Caco-2 (cell line): ENCODE data around the gene SRD5A1. TPM values are rescaled to one million over a fixed set of nuclear protein-coding genes. Genes with fewer than 3 reads are reported as not detected.
A peak's percentile ranks its signal among the peaks of the same experiment; 100 is the strongest.

ENCODE experiments used
- BruUV-seq: library from RNA; stranded (reverse); fragments of 400-500 nt; replicated peaks from 2 replicates; lab custom pipeline; 2021; lab: Mats Ljungman, UMichigan
- CTCF ChIA-PET: fragments of 300-600 bp; sonication (Branson Sonifier 250); formaldehyde crosslinking; loops from one replicate; lab custom pipeline; 2022; ENCODE audit warnings: antibody characterized with exemption; lab: Charles Lee
- POLR2A ChIA-PET: fragments of 300-600 bp; sonication (Branson Sonifier 250); formaldehyde crosslinking; loops from one replicate; lab custom pipeline; 2022; ENCODE audit warnings: antibody characterized with exemption; lab: Charles Lee
- DNase-seq, 2 experiments: peaks; one replicate each; pipeline versions ENCODE4 v3.0.0 to v3.0.0-alpha.2; 2020 to 2022
- H3K27me3 ChIP-seq: replicated peaks from 2 replicates; pipeline ENCODE4 v1.6.0; 2011; ENCODE audit warnings: low read length; ENCODE audit not compliant: control insufficient read depth, insufficient read depth
- H3K36me3 ChIP-seq: 2 replicates; pipeline ENCODE4 v1.5.1; 2011; ENCODE audit warnings: low read length; ENCODE audit not compliant: control insufficient read depth, insufficient read depth
- H3K4me1 ChIP-seq: fragments of 250-450 bp; sonication (Bioruptor Pico); 2 replicates; pipeline ENCODE4 v1.5.1; 2020; ENCODE audit warnings: mild to moderate bottlenecking
- H3K4me3 ChIP-seq: 2 replicates; pipeline ENCODE4 v1.5.1; 2011; ENCODE audit warnings: low read depth, mild to moderate bottlenecking, control low read depth, low read length
- H3K9me3 ChIP-seq: fragments of 250-450 bp; sonication (Bioruptor Pico); 2 replicates; pipeline ENCODE4 v1.5.1; 2020; ENCODE audit warnings: mild to moderate bottlenecking, moderate library complexity
- H3K27ac Mint-ChIP-seq: one replicate; pipeline ENCODE4 v1.8.0; 2022; ENCODE audit warnings: mixed read lengths; ENCODE audit not compliant: unreplicated experiment
- H3K27me3 Mint-ChIP-seq: one replicate; pipeline ENCODE4 v1.8.0; 2022; ENCODE audit warnings: mixed read lengths; ENCODE audit not compliant: insufficient read depth, unreplicated experiment
- H3K36me3 Mint-ChIP-seq: one replicate; pipeline ENCODE4 v1.8.0; 2022; ENCODE audit warnings: mild to moderate bottlenecking, mixed read lengths; ENCODE audit not compliant: insufficient read depth, unreplicated experiment
- H3K4me1 Mint-ChIP-seq: one replicate; pipeline ENCODE4 v1.8.0; 2022; ENCODE audit warnings: low read depth, mixed read lengths; ENCODE audit not compliant: unreplicated experiment
- H3K4me3 Mint-ChIP-seq: one replicate; pipeline ENCODE4 v1.8.0; 2022; ENCODE audit warnings: mild to moderate bottlenecking, moderate library complexity, mixed read lengths; ENCODE audit not compliant: unreplicated experiment
- H3K9me3 Mint-ChIP-seq: one replicate; pipeline ENCODE4 v1.8.0; 2022; ENCODE audit warnings: mixed read lengths; ENCODE audit not compliant: unreplicated experiment
- CTCF ChIP-seq, 2 experiments: fragments of 200-600 bp in 1 of 2; IDR thresholded peaks; 1 replicate in 1 of 2; 2 replicates in 1 of 2; pipeline versions ENCODE4 v1.5.1 to v1.8.0; 2011 to 2022; ENCODE audit warnings: antibody characterized with exemption in 1 of 2, control low read depth in 1 of 2, inconsistent platforms in 1 of 2, low read depth in 1 of 2, low read length in 1 of 2, mild to moderate bottlenecking in 1 of 2, moderate library complexity in 1 of 2; ENCODE audit not compliant: insufficient read depth in 1 of 2, severe bottlenecking in 1 of 2, unreplicated experiment in 1 of 2
- intact Hi-C: fragments of 100-400 bp; cut with micrococcal nuclease; formaldehyde crosslinking; loops from one replicate; pipeline ENCODE4 v1.10.0; 2022; ENCODE audit not compliant: unreplicated experiment
- total RNA-seq: library from RNA; stranded (reverse); gene quantifications from 2 replicates; pipeline ENCODE4 v1.2.3, GENCODE V29; 2022

SRD5A1 gene
- total RNA-seq, 1 experiment from 2014 or later, result 19.4 TPM

- no TSS peak for BruUV-seq
- H3K4me3 Mint-ChIP-seq, result no peak overlapping the region
- Histone ChIP-seq H3K4me1 (no peaks in the 10 kb centered on the region), H3K4me3 (no peak overlapping the region), H3K27me3 (no peaks in the 10 kb centered on the region), H3K36me3 (no peaks in the 10 kb centered on the region), H3K9me3 (no peaks in the 10 kb centered on the region)
- intact Hi-C loops, result no loop called here
- peaks cover 8% of the 10 kb centered on the region for H3K27me3 Mint-ChIP-seq
- DNase-seq, result no peak
- no peak overlapping the region for H3K27ac Mint-ChIP-seq
- no peaks in the 10 kb centered on the region for H3K9me3 Mint-ChIP-seq
- CTCF ChIA-PET, result no interaction called here
- H3K4me1 Mint-ChIP-seq, result peaks cover 9% of the 10 kb centered on the region
- POLR2A ChIA-PET, result no interaction called here
- peaks cover 8% of the 10 kb centered on the region for H3K36me3 Mint-ChIP-seq
- no peak for TF ChIP-seq CTCF (IDR thresholded peaks at IDR 0.05; ENCODE audit: insufficient read depth in 1 of 2, low read depth in 1 of 2, low read length in 1 of 2, severe bottlenecking in 1 of 2, unreplicated experiment in 1 of 2)
Observed at GRCh38 chr5:6708814-6709213, 75.6 kb downstream of the SRD5A1 start.

GRCh38 chr5:6710070-6710469 is 76.8 kb downstream of the SRD5A1 start:
- Histone ChIP-seq H3K9me3 (no peaks in the 10 kb centered on the region), H3K36me3 (no peaks in the 10 kb centered on the region), H3K4me3 (no peak overlapping the region), H3K27me3 (no peaks in the 10 kb centered on the region), H3K4me1 (peaks cover under 1% of the 10 kb centered on the region; the same call in 1 of the 2 replicates)
- ChIA-PET POLR2A (no interaction called here), CTCF (no interaction called here)
- TF ChIP-seq CTCF (IDR thresholded peaks at IDR 0.05; ENCODE audit: insufficient read depth in 1 of 2, low read depth in 1 of 2, low read length in 1 of 2, severe bottlenecking in 1 of 2, unreplicated experiment in 1 of 2), result no peak
- no TSS peak for BruUV-seq
- peaks cover 8% of the 10 kb centered on the region for H3K36me3 Mint-ChIP-seq
- no peak for DNase-seq
- peak overlapping the region; percentile 80 for H3K4me3 Mint-ChIP-seq
- H3K27ac Mint-ChIP-seq, result no peak overlapping the region
- intact Hi-C loops, result no loop called here
- peaks cover 6% of the 10 kb centered on the region for H3K27me3 Mint-ChIP-seq
- H3K4me1 Mint-ChIP-seq, result peaks cover 9% of the 10 kb centered on the region
- H3K9me3 Mint-ChIP-seq, result no peaks in the 10 kb centered on the region

- no peak for TF ChIP-seq CTCF (IDR thresholded peaks at IDR 0.05; ENCODE audit: insufficient read depth in 1 of 2, low read depth in 1 of 2, low read length in 1 of 2, severe bottlenecking in 1 of 2, unreplicated experiment in 1 of 2)
Observed at GRCh38 chr5:6710551-6711318, 77.5 kb downstream of the SRD5A1 start.

More at GRCh38 chr5:6710551-6711318, 77.5 kb downstream of the SRD5A1 start:
- Mint-ChIP-seq H3K9me3 (no peaks in the 10 kb centered on the region), H3K4me3 (peak overlapping the region; percentile 80), H3K4me1 (peaks cover 9% of the 10 kb centered on the region), H3K36me3 (peaks cover 8% of the 10 kb centered on the region), H3K27me3 (peaks cover 3% of the 10 kb centered on the region), H3K27ac (no peak overlapping the region)
- H3K36me3 ChIP-seq, result no peaks in the 10 kb centered on the region
- H3K27me3 ChIP-seq, result no peaks in the 10 kb centered on the region
- no peak overlapping the region for H3K4me3 ChIP-seq
- intact Hi-C loops, result no loop called here
- no TSS peak for BruUV-seq
- ChIA-PET POLR2A (no interaction called here), CTCF (no interaction called here)
- peaks cover 7% of the 10 kb centered on the region for H3K4me1 ChIP-seq
- no peak for DNase-seq
- no peaks in the 10 kb centered on the region for H3K9me3 ChIP-seq
